ENCODE results near the gene TMEM236.

- TF ChIP-seq CTCF (IDR thresholded peaks at IDR 0.05 in 2 of 3, conservative IDR thresholded peaks at IDR 0.05 in 1 of 3; ENCODE audit: borderline replicate concordance in 1 of 3, insufficient read depth in 1 of 3, low read depth in 2 of 3, low read length in 2 of 3) (no peak), POLR2AphosphoS5 (IDR thresholded peaks at IDR 0.05; ENCODE audit: low read depth, low read length) (no peak), FOSL1 (IDR thresholded peaks at IDR 0.05; ENCODE audit: low read depth) (no peak), MAX (IDR thresholded peaks at IDR 0.05) (no peak), EZH2 (IDR thresholded peaks at IDR 0.05) (no peak), ZNF274 (IDR thresholded peaks at IDR 0.05; ENCODE audit: low read depth, low read length) (no peak), CBX3 (IDR thresholded peaks at IDR 0.05; ENCODE audit: low read depth) (no peak), TCF7L2 (IDR thresholded peaks at IDR 0.05; ENCODE audit: borderline replicate concordance, extremely low read depth, insufficient read depth, insufficient read length) (no peak), POLR2A (IDR thresholded peaks at IDR 0.05; ENCODE audit: borderline replicate concordance, extremely low read depth, insufficient read depth, insufficient read length) (no peak), SP1 (IDR thresholded peaks at IDR 0.05; ENCODE audit: low read depth) (no peak), EZH2phosphoT487 (IDR thresholded peaks at IDR 0.05; ENCODE audit: borderline replicate concordance) (no peak)
- TF ChIP-seq, protein P1, sequence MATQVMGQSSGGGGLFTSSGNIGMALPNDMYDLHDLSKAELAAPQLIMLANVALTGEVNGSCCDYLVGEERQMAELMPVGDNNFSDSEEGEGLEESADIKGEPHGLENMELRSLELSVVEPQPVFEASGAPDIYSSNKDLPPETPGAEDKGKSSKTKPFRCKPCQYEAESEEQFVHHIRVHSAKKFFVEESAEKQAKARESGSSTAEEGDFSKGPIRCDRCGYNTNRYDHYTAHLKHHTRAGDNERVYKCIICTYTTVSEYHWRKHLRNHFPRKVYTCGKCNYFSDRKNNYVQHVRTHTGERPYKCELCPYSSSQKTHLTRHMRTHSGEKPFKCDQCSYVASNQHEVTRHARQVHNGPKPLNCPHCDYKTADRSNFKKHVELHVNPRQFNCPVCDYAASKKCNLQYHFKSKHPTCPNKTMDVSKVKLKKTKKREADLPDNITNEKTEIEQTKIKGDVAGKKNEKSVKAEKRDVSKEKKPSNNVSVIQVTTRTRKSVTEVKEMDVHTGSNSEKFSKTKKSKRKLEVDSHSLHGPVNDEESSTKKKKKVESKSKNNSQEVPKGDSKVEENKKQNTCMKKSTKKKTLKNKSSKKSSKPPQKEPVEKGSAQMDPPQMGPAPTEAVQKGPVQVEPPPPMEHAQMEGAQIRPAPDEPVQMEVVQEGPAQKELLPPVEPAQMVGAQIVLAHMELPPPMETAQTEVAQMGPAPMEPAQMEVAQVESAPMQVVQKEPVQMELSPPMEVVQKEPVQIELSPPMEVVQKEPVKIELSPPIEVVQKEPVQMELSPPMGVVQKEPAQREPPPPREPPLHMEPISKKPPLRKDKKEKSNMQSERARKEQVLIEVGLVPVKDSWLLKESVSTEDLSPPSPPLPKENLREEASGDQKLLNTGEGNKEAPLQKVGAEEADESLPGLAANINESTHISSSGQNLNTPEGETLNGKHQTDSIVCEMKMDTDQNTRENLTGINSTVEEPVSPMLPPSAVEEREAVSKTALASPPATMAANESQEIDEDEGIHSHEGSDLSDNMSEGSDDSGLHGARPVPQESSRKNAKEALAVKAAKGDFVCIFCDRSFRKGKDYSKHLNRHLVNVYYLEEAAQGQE (IDR thresholded peaks at IDR 0.05; ENCODE audit: low read depth): no peak
These were observed 90.6 kb downstream of the TMEM236 start for GRCh38 chr10:17842641-17843040.

All from HCT116 (cell line).